Measurements from ENCODE around the gene LYRM1.
"Not testable (repeated sequence)": the region's sequence is repeated elsewhere in the genome, so short reads cannot be mapped to it uniquely, and the experiment has no call there.

Gene LYRM1

DNA sequence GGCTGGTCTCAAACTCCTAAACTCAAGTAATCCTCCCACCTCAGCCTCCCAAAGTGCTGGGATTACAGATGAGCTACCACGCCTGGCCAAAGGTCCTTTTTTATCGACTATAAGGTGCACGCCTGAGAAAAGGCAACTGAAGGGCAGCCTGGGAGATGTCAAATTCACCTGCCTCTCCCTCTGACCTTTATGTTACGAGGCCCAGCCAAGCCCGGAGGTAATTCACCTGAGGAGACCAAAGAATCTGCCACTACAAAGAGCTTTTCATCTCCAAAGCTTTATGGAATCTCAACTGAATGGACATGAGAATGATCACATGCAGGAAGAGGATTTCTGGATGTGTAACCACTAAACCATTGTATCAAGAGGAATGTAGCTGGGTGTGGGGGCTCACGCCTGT lies 37.2 kb downstream of the LYRM1 start:
- no peak for DNase-seq (ENCODE audit: low spot score)

DNA sequence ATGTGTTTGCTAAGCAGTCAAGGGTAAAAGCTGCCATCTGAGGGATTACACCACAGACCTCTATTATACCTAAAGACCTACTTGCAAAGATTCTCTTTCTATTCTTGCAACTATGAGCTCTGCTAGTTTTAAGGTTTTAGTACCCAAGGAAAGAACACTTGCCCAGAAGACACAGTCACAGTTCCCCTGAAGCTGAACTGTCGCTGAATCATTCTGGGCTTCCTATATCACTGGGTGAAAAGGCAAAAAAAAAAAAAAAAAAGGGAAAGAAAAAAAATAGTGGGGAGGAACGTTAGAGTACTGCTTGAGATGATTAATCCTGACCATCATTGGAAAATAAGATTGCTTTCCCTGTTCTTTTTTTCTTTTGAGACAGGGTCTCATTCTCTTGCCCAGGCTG lies 37.9 kb downstream of the LYRM1 start:
- no peak for DNase-seq (ENCODE audit: low spot score)

DNA sequence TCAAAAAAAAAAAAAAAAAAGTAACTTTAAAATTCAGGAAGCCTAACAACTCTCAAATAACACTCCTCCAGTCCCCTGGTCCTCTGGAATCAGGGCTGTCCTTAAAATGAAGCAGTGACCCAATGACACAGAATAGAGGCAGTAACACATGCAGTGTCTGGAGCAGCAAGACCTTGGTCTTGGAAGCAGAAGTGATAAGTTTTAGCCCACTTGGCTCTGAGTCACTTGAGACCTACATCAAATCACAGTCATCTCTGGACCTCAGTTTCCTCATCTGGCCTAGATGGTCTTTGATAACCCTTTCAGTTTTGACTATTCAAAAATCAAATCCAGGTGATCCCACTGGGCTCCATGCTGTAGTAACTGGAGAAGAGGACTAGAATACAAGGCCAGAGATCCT lies 39.0 kb downstream of the LYRM1 start:
- no peak for DNase-seq (ENCODE audit: low spot score)

DNA sequence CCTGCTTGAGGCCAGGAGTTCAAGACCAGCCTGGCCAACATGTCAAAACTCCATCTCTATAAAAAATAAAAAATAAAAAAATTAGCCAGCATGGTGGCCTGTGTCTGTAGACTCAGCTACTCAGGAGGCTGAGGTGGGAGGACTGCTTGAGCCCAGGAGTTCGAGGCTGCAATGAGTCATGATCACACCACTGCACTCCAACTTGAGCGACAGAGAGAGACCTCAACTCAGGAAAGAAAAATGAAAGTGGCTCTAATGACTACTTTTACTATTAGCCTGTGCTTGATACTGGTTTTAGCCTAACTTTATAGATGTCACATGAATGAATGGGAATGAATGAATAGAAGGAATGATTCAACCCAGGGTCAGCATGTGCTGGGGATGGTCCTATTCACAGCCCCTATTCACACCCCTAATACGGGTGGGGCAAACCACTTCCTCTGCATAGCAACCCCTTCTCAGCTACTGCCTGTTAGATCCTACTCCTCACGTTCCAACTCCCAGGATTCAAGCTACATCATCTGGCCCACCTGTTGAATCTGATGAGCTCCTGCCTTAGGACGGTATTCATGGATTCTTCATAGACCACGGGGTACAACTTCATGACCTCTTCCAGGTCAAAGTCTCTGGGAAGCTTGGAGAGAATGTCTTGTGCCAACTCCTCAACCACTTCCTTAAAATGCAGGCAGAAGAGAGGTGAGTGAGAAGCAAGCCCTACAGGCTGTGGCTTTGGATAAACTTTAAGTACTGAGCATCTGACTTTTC lies 40.5 kb downstream of the LYRM1 start:
- no peak for DNase-seq (ENCODE audit: low spot score)

DNA sequence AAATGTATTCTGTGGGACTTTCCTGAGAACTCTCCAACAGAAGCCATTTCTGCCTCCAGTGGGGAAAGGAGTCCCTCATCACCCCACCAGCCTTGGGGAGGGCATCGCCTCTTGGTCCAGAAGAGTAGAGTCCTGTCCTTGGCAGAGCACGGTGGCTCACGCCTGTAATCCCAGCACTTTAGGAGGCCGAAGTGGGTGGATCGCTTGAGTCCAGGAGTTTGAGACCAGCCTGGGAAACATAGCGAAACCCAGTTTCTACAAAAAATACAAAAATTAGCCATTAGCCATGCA lies 41.0 kb downstream of the LYRM1 start:
- DNase-seq (ENCODE audit: low spot score) = no peak

DNA sequence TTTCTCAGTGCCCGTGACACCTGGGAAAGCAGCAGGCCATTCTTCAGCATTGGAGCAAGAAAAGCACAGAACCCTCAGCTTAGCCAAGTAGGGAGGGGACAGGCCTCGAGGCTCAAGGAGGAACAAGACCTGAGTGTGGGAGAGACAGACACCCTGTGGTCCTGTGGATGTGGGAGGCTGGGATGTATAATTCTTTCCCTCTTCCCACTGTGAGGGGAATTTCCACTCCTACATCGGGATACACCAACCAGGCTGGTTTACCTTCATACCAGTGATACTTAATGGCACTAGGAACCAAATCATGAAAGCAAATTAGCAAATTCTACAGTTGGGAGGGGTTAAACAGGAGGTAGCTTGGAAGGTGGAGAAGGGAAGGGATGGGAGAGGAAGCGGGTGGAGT lies 41.7 kb downstream of the LYRM1 start:
- no peak for DNase-seq (ENCODE audit: low spot score)

DNA sequence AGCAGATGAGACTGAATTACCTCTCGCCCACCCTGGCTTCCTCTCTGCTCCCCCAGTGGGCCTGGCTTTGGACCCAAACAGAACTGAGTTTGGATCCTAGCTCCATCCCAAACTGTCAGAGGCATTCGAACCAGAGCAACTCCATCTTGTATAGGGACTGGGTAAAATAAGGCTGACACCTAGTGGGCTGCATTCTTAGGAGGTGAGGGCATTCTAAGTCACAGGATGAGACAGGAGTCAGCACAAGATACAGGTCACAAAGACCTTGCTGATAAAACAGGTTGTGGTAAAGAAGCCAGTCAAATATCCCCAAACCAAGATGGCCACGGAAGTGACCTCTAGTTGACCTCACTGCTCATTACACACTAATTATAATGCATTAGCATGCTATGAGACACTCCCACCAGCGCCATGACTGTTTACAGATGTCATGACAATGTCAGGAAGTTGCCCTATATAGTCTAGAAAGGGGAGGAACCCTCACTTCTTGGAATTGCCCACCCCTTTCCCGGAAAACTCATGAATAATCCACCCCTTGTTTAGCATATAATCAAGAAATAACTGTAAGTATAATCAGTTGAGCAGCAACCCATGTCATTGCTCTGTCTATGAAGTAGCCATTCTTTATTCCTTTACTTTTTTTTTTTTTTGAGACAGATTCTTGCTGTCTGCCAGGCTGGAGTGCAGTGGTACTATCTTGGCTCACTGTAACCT lies 44.4 kb downstream of the LYRM1 start:
- no peak for DNase-seq (ENCODE audit: low spot score)

DNA sequence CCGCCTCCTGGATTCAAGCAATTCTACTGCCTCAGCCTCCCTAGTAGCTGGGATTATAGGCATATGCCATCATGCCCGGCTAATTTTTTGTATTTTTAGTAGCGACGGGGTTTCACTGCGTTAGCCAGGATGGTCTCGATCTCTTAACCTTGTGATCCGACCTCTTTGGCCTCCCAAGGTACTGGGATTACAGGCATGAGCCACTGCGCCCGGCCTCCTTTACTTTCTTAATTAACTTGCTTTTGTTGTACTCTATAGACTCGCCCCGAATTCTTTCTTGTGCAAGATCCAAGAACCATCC lies 45.0 kb downstream of the LYRM1 start:
- DNase-seq (ENCODE audit: low spot score) = not testable (repeated sequence)

DNA sequence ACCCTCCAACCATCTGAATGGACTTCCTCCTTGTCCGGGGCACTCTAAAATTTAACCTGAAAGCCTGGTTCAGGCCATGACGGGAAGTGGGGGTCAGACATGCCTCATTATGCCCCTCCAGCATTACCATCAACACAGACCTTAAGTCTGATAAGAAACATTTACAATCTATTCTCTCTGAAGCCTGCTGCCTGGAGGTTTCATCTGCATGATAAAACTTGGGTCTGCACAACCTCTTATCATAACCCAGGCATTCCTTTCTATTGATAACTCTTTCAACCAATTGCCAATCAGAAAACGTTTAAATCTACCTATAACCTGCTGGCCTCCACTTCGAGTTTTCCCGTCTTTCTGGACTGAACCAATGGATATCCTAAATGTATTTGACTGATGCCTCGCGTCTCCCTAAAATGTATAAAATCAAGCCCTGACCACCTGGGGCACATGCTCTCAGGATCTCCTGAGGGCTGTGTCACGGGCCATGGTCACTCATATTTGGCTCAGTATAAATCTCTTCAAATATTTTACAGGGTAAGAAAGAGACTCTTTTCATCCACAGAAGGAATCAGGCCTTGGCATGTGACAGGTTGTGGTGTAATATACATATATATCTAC lies 45.6 kb downstream of the LYRM1 start:
- DNase-seq (ENCODE audit: low spot score) = no peak

DNA sequence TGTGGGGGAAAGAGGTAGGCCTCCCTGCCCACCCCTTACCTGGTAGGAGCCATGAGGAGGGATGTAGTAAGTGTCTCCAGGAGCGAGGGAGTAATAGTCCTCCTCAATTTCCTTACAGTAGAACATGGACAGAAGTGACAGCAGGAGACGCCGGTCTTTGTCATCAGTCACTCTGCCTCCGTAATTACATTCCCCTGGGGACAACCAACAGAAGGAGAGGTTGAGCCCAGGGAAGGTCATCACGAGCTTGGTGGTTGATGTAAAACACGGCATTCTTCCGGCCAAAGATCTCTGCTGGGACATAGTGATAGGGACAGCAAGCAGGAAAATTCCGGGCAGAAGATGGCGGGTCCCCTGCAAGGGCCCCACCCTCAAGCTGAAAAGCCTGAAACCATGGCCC lies 47.9 kb downstream of the LYRM1 start:
- no peak for DNase-seq (ENCODE audit: low spot score)

DNA sequence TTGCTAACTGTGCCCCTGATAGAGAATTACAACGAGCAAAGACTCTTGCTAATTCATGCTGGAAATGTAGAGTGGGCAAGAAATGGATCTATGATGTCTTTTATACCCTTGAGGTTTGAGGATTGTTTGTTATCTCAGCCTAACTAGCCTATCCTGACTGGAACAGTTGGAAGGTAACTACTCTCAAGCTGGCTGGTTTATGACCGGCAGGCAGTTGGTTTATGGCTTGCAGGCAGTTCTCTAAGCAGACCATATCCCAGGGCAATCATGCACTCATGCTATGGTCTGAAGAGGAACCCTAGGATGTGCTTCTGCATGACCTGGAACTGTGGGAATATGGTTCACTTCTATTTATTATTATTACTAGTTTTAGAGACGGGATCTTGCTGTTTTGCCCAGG lies 49.1 kb downstream of the LYRM1 start:
- no peak for DNase-seq (ENCODE audit: low spot score)

DNA sequence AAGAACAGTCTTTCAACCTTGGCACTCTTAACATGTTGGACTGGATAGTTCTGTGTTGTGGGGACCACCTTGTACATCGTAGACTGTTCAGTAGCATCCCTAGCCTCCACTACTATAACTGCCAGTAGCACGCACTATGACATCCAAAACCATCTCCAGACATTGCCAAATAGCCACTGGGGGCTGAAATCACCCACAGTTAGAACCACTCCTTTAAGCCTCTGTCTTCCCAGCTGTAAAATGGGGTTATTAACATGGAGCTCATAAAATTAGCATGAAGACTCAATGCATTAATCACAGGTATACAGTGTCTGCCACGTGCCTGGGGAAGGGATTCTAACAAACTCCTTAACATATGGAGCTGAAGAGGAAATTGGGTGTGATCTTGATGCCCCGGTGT lies 49.7 kb downstream of the LYRM1 start:
- no peak for DNase-seq (ENCODE audit: low spot score)

DNA sequence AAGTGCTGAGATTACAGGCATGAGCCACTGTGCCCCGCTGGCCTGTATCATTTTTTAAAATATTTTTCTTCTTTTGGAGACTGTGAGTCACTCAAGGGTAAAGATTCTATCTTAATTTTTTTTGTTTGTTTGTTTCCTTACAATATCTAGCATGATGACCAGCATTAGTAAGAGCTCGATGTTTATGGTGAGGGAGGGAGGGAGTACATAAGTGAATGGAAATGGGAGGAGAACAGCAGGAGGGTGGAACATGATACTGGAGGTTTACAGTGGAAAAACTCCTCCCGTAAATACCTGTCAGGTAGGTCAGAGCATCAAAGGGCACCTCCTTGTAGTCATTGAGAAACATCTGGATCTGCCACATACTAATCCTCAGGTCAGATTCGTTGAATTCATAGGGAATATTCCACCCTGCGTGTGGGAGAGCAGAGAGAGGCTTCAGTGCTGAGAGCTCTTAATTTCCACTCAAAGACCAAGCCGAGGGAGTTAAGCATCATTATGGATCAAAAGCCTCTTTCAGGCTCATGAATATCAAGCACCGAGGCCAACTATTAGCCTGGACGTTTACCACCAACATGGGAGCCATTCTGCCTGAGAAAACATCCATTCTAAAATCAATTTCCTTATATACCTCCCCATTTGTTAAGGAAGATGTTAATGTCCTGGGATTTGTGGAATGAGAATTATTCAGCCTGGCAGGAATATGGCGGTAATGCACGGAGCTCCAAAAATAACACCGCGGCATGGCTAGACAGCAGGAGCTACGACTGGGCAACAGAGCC lies 51.8 kb downstream of the LYRM1 start:
- no peak for DNase-seq (ENCODE audit: low spot score)

DNA sequence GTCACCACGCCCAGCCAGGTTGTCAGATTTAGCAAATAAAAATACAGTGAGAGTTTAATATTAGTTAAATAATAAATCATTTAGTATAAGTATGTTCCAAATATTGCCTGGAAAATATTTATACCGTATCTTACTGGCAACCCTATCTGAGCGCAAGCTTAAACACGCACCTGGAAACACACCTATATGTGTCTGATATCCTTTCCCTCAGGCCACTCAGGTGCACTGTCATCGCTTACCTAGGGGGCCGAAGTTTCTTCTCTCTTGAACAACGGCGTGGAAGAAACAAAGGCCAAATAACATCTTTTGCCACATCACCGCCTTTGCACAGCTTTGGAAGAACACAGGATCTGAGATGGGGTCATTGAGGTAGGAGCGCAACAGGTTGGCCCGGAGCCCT lies 54.0 kb downstream of the LYRM1 start:
- DNase-seq (ENCODE audit: low spot score) = no peak

DNA sequence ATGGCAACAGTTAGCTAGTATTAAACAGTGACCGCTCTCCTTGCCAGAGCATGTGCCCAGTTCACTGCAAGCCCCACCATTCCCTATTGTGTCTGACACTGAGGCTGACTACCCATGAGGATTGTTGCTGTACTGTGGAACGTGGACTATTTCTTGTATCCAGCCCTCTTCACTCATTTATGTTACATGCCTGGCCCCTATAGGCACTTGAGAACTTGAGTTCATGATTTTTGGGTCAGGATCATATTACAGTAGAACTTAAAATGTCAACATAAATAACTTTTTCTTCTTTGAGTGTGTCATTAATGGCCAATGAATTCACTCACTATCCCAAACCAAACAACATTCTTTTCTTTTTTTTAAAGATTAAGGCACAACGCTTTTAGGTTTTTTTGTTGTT lies 55.7 kb downstream of the LYRM1 start:
- DNase-seq (ENCODE audit: low spot score) = no peak

DNA sequence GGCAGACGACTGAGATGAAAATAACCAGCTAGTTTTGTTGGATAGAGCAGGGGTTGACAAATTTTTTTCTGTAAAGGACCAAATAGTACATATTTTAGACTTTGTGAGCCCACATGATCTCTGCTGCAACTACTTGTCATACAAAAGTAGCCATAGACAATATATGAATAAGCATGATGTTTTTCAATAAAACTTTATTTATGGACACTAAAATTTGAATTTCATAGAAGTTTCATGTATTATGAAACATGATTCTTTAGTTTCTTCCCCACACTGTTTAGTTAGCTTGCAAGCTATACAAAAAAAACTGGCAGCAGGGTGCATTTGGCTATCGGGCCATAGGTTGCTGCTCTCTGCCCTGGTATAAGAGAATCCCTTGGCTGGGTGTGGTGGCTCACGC lies 56.6 kb downstream of the LYRM1 start:
- DNase-seq (ENCODE audit: low spot score) = no peak

DNA sequence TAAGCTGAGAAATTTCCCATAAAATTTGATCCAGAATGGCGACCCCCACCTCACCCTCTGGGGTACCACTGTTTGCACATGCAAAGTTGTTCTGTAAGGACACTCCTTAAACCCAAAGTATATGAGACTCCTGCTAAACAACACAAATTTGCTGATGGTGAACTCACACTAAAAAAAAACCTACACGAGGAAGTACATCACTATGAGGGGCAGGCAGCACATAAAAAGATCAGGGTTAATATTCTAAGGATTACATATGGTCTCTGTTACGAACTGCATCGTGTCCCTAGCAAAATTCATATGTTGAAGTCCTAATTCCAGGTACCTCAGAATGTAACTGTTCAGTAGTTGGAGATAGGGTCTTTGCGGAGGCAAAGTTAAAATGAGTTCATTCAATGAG lies 60.3 kb downstream of the LYRM1 start:
- no peak for DNase-seq (ENCODE audit: low spot score)

DNA sequence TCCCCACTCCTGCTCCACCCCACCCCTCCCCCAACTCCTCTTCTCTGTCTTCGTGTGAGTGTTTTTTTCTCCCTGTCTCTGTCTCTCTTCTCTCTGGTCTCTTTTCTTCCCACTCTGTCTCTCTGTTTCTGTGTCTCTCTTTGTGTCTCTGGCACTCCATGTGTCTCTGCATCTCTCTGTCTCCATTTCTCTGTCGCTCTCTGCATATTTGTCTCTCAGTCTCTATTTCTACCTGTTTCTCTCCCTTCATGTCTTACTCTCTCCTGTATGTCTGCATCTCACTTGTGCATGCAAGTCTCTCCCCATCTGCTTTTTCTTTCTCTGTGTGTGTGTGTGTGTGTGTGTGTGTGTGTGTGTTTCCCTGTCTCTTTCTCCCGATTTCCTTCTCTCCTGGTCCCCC lies 68.2 kb downstream of the LYRM1 start:
- DNase-seq (ENCODE audit: low spot score) = no peak

DNA sequence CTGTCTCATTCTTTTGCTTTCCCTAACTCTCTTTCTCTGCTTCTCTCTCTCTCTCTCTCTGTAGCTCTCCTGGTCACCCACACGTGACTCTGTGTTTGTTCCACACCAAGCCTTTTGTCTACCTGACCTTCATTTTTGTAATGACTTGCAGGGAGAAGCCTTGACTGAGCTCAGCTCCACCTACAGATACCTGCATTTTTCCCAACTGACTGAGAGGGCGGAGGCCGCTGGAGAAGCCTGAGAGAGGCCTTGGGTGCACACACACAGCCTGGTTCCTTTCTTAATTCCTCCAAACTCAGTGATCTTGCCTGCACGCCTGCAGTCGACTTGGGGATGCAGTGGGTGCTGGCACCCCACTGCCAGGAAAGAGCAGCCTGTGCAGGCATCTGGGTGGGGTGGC lies 68.8 kb downstream of the LYRM1 start:
- DNase-seq (ENCODE audit: low spot score) = no peak

DNA sequence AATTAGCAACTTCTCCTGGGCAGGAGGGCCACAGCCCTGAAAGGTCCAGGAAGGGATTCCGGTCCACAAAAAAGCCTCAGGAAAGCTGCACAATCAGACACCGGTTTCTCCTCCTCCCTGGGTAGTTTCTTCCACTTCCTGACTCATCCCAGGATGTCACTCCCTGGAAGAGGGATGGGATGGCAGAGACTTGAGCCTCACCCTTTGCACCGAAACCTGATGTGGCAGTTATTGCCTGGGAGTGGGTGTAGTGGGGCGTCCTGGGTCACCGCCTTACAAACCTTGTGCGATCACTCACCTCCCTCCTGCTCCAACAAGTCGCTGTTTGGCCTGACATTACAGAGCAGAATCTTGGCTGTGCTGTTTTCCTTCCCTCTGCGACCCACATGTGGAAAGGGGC lies 70.8 kb downstream of the LYRM1 start:
- DNase-seq (ENCODE audit: low spot score) = no peak

DNA sequence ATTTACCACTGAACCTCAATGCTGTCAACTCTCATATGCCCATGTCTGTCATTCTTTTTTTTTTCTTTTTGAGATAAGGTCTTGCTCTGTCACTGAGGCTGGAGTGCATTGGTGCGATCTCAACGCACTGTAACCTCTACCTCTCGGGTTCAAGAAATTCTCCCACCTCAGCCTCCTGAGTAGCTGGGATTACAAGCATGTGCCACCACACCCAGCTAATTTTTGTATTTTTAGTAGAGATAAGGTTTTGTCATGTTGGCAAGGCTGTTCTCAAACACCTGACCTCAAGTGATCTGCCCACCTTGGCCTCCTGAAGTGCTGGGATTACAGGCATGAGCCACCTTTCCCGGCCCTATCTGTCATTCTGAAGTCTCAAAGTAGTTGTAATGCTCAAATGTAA lies 72.6 kb downstream of the LYRM1 start:
- not testable (repeated sequence) for DNase-seq (ENCODE audit: low spot score)
